B cell (primary cell): Measurements from ENCODE around the gene SEMA6D. TPM values are rescaled to one million over a fixed set of nuclear protein-coding genes. Genes with fewer than 3 reads are reported as not detected.

ENCODE experiments used
- ATAC-seq: fragments of 200-7000 bp; cut with Tn5 transposase; one replicate; pipeline ENCODE4 v1.10.0; 2021; ENCODE audit warnings: low read depth, mild to moderate bottlenecking, moderate number of reproducible peaks, moderate library complexity
- CTCF ChIA-PET: fragments of 350-600 bp; sonication (Branson Sonifier 250); formaldehyde crosslinking; loops from one replicate; lab custom pipeline; 2021; ENCODE audit warnings: antibody characterized with exemption, inconsistent platforms; lab: Charles Lee
- POLR2A ChIA-PET: fragments of 350-600 bp; sonication (Branson Sonifier 250); formaldehyde crosslinking; loops from one replicate; lab custom pipeline; 2021; ENCODE audit warnings: antibody characterized with exemption; lab: Charles Lee
- DNase-seq: peaks from one replicate; pipeline ENCODE4 v3.0.0; 2013
- H2AFZ ChIP-seq: 2 replicates; pipeline ENCODE4 v1.6.1; 2012; ENCODE audit warnings: mild to moderate bottlenecking, low read depth, low read length; ENCODE audit not compliant: insufficient read depth, poor library complexity, severe bottlenecking
- H3K27ac ChIP-seq, 2 donors: 1 replicate in 1 of 2; 2 replicates in 1 of 2; pipeline ENCODE4 v1.5.1; 2012 to 2013; ENCODE audit warnings: low read length in 2 of 2, mild to moderate bottlenecking in 2 of 2, moderate library complexity in 1 of 2
- H3K27me3 ChIP-seq, 4 experiments: fragments of 200-600 bp in 1 of 4; sonication (generic) in 1 of 4; replicated peaks in 1 of 4; 1 replicate in 2 of 4; 2 replicates in 2 of 4; pipeline versions ENCODE4 v1.6.1 to v1.7.0; 2013 to 2016; ENCODE audit warnings: low read length in 3 of 4, mild to moderate bottlenecking in 2 of 4, mixed read lengths in 1 of 4, moderate library complexity in 1 of 4; ENCODE audit not compliant: insufficient read depth in 4 of 4, control insufficient read depth in 3 of 4; ENCODE audit errors: control extremely low read depth in 1 of 4
- H3K36me3 ChIP-seq, 2 experiments: replicated peaks in 1 of 2; 1 replicate in 1 of 2; 2 replicates in 1 of 2; pipeline versions ENCODE4 v1.6.1 to v1.7.1; 2013; ENCODE audit warnings: low read length in 1 of 2; ENCODE audit not compliant: insufficient read depth in 2 of 2, control insufficient read depth in 1 of 2; ENCODE audit errors: control extremely low read depth in 1 of 2, extremely low read depth in 1 of 2
- H3K4me1 ChIP-seq, 2 donors: fragments of 200-600 bp in 1 of 2; sonication (generic) in 1 of 2; 1 replicate in 1 of 2; 2 replicates in 1 of 2; pipeline versions ENCODE4 v1.5.1 to v1.6.1; 2013 to 2017; ENCODE audit warnings: low read length in 2 of 2; ENCODE audit not compliant: control insufficient read depth in 2 of 2, insufficient read depth in 2 of 2
- H3K4me2 ChIP-seq: replicated peaks from 2 replicates; pipeline ENCODE3; 2012; ENCODE audit warnings: mild to moderate bottlenecking, low read depth, low read length; ENCODE audit not compliant: poor library complexity, severe bottlenecking
- H3K4me3 ChIP-seq, 5 experiments: fragments of 200-600 bp in 1 of 5; sonication (generic) in 1 of 5; 1 replicate in 3 of 5; 2 replicates in 2 of 5; pipeline versions ENCODE4 v1.5.1 to v1.7.0; 2011 to 2016; ENCODE audit warnings: low read length in 4 of 5, mild to moderate bottlenecking in 4 of 5, low read depth in 2 of 5, control low read depth in 1 of 5, moderate library complexity in 1 of 5; ENCODE audit not compliant: insufficient read depth in 1 of 5; ENCODE audit errors: control extremely low read depth in 1 of 5, extremely low read depth in 1 of 5
- H3K79me2 ChIP-seq: fragments of 200-600 bp; sonication (generic); one replicate; pipeline ENCODE4 v1.6.0; 2016; ENCODE audit warnings: low read length; ENCODE audit not compliant: control insufficient read depth, insufficient read depth
- H3K9ac ChIP-seq: fragments of 200-600 bp; sonication (generic); 2 replicates; pipeline ENCODE4 v1.6.1; 2017; ENCODE audit warnings: mild to moderate bottlenecking, low read length, moderate library complexity
- H3K9me3 ChIP-seq, 3 donors: one replicate each; pipeline versions ENCODE4 v1.6.1 to v1.7.1; 2013; ENCODE audit warnings: low read length in 2 of 3; ENCODE audit not compliant: control insufficient read depth in 2 of 3, insufficient read depth in 1 of 3; ENCODE audit errors: control extremely low read depth in 1 of 3
- H4K20me1 ChIP-seq: 2 replicates; pipeline ENCODE4 v1.6.0; 2012; ENCODE audit warnings: mild to moderate bottlenecking, low read length; ENCODE audit not compliant: insufficient read depth, control insufficient read depth, poor library complexity, severe bottlenecking
- H3K27ac Mint-ChIP-seq: one replicate; pipeline ENCODE4 v1.8.0; 2021; ENCODE audit warnings: mixed read lengths
- H3K27me3 Mint-ChIP-seq: one replicate; pipeline ENCODE4 v1.8.0; 2021; ENCODE audit warnings: mixed read lengths
- H3K4me1 Mint-ChIP-seq: one replicate; pipeline ENCODE4 v1.8.0; 2021; ENCODE audit warnings: mixed read lengths
- H3K4me3 Mint-ChIP-seq: one replicate; pipeline ENCODE4 v1.8.0; 2021; ENCODE audit warnings: mixed read lengths
- H3K9me3 Mint-ChIP-seq: one replicate; pipeline ENCODE4 v1.8.0; 2022; ENCODE audit warnings: mixed read lengths; ENCODE audit not compliant: insufficient read depth
- EZH2 ChIP-seq: IDR thresholded peaks from 2 replicates; pipeline ENCODE4 v1.6.1; 2012; ENCODE audit warnings: borderline replicate concordance, low read depth, mild to moderate bottlenecking, moderate library complexity, low read length; ENCODE audit not compliant: insufficient read depth, poor library complexity, severe bottlenecking
- WGBS: methylation state at CpG from one replicate; pipeline ENCODE4 v1.1.5; 2013; ENCODE audit warnings: missing lambda C conversion rate; ENCODE audit not compliant: insufficient coverage; 5-methylcytosine and 5-hydroxymethylcytosine counted together
- intact Hi-C: fragments of 100-400 bp; cut with micrococcal nuclease; formaldehyde crosslinking; loops from one replicate; pipeline ENCODE4 v1.10.0; 2022
- polyA plus RNA-seq: library from polyadenylated mRNA; depleted of rRNA; stranded (reverse); fragments of >200 nt; gene quantifications from 2 replicates; pipeline ENCODE4 v1.2.3, GENCODE V29; 2012
- total RNA-seq, 2 donors: library from RNA; stranded (reverse); fragments of 120-200 nt in 1 of 2; gene quantifications; 1 replicate in 1 of 2; 2 replicates in 1 of 2; pipeline versions ENCODE4 v1.2.3 to v1.2.4, GENCODE V29; 2013 to 2022
- TF ChIP-seq, protein P1 (sequence below): fragments of 200-600 bp; IDR thresholded peaks from one replicate; pipeline ENCODE4 v1.8.0; 2022; ENCODE audit warnings: antibody characterized with exemption, mild to moderate bottlenecking

The SEMA6D gene
- total and polyA plus RNA-seq, 2 donors (not counting 1 experiment from before 2014, with no cell fraction given): not detected

- no peak overlapping the region for H3K4me2 ChIP-seq
- H3K4me1 ChIP-seq: no peaks in the 10 kb centered on the region
- no peaks in the 10 kb centered on the region for H3K27me3 ChIP-seq
- Mint-ChIP-seq H3K4me3 (no peak overlapping the region), H3K27me3 (no peaks in the 10 kb centered on the region), H3K27ac (no peak overlapping the region), H3K4me1 (no peaks in the 10 kb centered on the region), H3K9me3 (no peaks in the 10 kb centered on the region)
- no peak overlapping the region for H3K4me3 ChIP-seq
- ChIA-PET CTCF (no interaction called here), POLR2A (no interaction called here)
- H2AFZ ChIP-seq: no peak overlapping the region
- no peak overlapping the region for H3K9ac ChIP-seq
- no peaks in the 10 kb centered on the region for H3K79me2 ChIP-seq
- WGBS: 92% methylated on average over 2 of the region's 5 CpGs
- ATAC-seq (no peak), DNase-seq (no peak)
- no peaks in the 10 kb centered on the region for H3K36me3 ChIP-seq
- intact Hi-C loops: no loop called here
- peaks cover 0 to 6% (median 0%) of the 10 kb centered on the region in 3 donors for H3K9me3 ChIP-seq
- no peaks in the 10 kb centered on the region for H4K20me1 ChIP-seq
- H3K27ac ChIP-seq: no peak overlapping the region
- TF ChIP-seq, protein P1, sequence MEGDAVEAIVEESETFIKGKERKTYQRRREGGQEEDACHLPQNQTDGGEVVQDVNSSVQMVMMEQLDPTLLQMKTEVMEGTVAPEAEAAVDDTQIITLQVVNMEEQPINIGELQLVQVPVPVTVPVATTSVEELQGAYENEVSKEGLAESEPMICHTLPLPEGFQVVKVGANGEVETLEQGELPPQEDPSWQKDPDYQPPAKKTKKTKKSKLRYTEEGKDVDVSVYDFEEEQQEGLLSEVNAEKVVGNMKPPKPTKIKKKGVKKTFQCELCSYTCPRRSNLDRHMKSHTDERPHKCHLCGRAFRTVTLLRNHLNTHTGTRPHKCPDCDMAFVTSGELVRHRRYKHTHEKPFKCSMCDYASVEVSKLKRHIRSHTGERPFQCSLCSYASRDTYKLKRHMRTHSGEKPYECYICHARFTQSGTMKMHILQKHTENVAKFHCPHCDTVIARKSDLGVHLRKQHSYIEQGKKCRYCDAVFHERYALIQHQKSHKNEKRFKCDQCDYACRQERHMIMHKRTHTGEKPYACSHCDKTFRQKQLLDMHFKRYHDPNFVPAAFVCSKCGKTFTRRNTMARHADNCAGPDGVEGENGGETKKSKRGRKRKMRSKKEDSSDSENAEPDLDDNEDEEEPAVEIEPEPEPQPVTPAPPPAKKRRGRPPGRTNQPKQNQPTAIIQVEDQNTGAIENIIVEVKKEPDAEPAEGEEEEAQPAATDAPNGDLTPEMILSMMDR: no peak
- TF ChIP-seq EZH2: no peak
Measured at GRCh38 chr15:47766406-47766805, 49.1 kb downstream of the SEMA6D start.

DNA sequence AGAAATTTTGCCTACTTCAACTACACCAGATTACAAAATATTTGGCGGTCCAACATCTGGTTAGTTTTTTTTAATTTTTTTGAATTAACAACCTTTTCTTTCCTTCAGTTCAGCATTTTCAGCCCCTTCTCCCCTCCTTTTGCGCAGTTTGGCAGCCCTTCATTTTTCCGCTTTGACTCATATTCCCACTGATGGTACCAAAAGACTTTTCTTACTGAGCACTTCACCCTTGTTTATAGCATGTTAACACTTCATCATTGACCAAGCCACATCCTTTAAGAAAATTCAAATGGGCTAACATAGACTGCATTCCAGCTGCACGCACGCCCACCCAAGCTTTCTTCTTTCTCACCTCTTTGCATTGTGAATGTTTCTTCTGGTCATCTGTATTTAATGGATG is 49.7 kb downstream of the SEMA6D start:
- no peak for TF ChIP-seq EZH2
- TF ChIP-seq, protein P1: no peak
- CTCF ChIA-PET: no interaction called here
- Mint-ChIP-seq H3K27ac (no peak overlapping the region), H3K4me1 (no peaks in the 10 kb centered on the region), H3K27me3 (no peaks in the 10 kb centered on the region), H3K9me3 (no peaks in the 10 kb centered on the region), H3K4me3 (no peak overlapping the region)
- intact Hi-C loops: no loop called here
- Histone ChIP-seq H3K79me2 (no peaks in the 10 kb centered on the region), H3K27me3 (no peaks in the 10 kb centered on the region), H4K20me1 (no peaks in the 10 kb centered on the region), H3K27ac (no peak overlapping the region), H3K4me1 (no peaks in the 10 kb centered on the region), H3K36me3 (no peaks in the 10 kb centered on the region), H3K4me3 (no peak overlapping the region), H2AFZ (no peak overlapping the region), H3K9ac (no peak overlapping the region), H3K4me2 (no peak overlapping the region), H3K9me3 (peaks cover 0 to 6% (median 0%) of the 10 kb centered on the region in 3 donors)
- 100% methylated on average over 2 of the region's 5 CpGs for WGBS
- no peak for DNase-seq
- POLR2A ChIA-PET: no interaction called here
- no peak for ATAC-seq
